A673 (cell line): ENCODE results near the gene MEP1A.

Experiments
- EZH2 ChIP-seq: fragments of 200-600 bp; sonication (generic); IDR thresholded peaks from 2 replicates; pipeline ENCODE4 v1.6.1; 2017; ENCODE audit warnings: borderline replicate concordance, low read depth, mild to moderate bottlenecking, mixed read lengths, antibody characterized with exemption, low read length; ENCODE audit not compliant: poor library complexity, severe bottlenecking
- TF ChIP-seq, protein P1 (sequence below): fragments of 300-800, 200-600 bp; sonication (generic); conservative IDR thresholded peaks from 2 replicates; pipeline ENCODE4 v1.5.1; 2017; ENCODE audit warnings: low read depth, mild to moderate bottlenecking, antibody characterized with exemption, low read length, moderate library complexity, mixed read lengths

DNA sequence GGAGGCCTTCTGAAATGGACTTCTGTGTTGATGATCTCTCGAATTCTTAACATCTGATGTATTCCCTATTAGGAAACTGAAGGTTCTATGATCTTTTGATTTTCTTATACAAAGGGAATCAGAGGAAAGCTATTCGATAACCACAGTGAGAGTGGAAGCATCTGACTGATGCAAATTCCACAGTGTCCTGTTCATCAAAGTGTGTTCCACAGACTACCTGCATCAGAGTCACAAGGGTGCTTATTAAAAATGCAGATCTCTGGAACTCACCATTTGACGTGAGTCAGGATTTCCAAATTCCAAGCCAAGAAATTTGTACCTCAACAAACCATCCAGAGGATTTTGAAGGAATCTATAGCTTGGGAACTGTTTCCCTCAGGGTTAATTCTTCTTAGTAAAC, 4.4 kb upstream of the MEP1A start:
- TF ChIP-seq, protein P1, sequence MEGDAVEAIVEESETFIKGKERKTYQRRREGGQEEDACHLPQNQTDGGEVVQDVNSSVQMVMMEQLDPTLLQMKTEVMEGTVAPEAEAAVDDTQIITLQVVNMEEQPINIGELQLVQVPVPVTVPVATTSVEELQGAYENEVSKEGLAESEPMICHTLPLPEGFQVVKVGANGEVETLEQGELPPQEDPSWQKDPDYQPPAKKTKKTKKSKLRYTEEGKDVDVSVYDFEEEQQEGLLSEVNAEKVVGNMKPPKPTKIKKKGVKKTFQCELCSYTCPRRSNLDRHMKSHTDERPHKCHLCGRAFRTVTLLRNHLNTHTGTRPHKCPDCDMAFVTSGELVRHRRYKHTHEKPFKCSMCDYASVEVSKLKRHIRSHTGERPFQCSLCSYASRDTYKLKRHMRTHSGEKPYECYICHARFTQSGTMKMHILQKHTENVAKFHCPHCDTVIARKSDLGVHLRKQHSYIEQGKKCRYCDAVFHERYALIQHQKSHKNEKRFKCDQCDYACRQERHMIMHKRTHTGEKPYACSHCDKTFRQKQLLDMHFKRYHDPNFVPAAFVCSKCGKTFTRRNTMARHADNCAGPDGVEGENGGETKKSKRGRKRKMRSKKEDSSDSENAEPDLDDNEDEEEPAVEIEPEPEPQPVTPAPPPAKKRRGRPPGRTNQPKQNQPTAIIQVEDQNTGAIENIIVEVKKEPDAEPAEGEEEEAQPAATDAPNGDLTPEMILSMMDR: no peak
- no peak for TF ChIP-seq EZH2
